ENCODE results near the gene FFAR2.

The FFAR2 gene

DNA sequence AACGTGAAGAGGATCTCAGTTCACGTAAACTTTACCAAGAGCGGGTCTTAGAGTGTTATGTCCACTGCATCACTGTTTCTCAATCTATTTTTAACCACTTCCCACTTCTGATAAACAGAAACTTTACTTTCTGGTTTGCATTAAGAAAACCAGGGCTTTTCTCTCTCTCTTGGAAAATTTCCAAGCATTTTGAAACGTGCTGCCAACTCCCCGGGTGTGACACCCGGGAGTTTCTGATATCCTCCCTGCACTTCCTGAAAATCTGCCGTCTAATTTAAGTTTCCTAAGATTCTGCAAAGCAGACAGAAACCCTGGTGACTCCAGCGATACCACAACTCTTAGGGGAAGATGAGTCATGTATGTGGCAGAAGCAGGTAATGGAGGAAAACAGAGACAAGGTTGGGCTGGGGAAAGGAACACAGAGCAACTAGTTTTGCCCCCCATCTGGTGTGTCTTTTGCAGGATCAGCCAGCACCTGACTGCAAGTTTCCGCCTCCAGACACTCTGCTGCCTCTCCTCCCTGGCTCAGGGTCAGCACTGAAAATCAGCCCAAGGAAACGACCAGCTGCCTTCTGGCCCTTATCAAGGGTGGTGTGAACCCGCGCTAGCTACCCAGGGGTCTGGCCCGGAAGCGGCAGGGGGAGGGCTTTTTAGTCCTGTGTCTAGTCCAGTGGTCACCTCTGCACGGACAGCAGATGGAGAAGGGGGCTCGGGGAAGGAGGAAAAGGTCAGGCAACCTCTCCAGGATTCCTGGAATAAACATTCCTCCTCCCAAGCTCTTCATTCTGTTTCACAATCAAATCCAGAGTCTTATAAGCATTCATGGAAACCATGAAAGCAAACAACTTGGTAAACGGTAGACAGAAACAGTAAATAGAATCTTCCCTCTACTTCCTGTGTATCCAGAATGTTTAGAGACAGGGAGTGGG, 11.3 kb upstream of the FFAR2 start:
- H3K27ac Mint-ChIP-seq = peak overlapping the region; percentile 84 to 91
- peaks cover 6 to 10% of the 10 kb centered on the region in 2 donors for H3K9me3 Mint-ChIP-seq
- H3K27me3 Mint-ChIP-seq = peaks cover 38% of the 10 kb centered on the region
- ATAC-seq (peak; percentile 96), DNase-seq (peak; percentile 34 to 54)
- H3K4me3 Mint-ChIP-seq = peak overlapping the region; percentile 72 to 73
- peaks cover 19% of the 10 kb centered on the region for H3K4me1 Mint-ChIP-seq

DNA sequence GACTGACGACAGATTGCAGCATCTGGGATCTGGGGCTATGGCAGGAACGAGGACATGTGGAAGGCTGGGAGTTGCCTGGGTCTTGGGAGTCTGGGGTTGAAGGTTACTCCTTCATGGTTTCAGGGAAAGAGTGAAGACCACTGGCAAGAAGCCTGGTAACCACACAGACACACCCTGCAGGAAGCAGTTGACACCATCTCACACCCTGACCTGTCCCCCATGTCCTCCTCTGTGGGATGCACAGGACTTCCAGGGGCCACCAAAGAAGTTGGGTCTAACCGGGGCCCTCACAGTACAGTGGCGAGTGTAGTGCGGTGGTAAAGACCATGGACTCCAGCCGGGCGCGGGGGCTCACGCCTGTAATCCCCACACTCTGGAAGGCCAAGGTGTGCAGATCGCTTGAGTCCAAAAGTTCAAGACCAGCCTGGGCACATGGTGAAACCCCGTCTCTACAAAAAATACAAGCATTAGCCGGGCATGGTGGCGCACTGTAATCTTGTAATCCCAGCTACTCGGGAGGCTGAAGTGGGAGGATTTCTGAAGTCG, 10.6 kb upstream of the FFAR2 start:
- peaks cover 32% of the 10 kb centered on the region for H3K27me3 Mint-ChIP-seq
- H3K9me3 Mint-ChIP-seq = peaks cover 0 to 3% of the 10 kb centered on the region in 2 donors
- H3K4me3 Mint-ChIP-seq = no peak overlapping the region
- peak overlapping the region in 1 of 2 donors; percentile 17 for H3K27ac Mint-ChIP-seq
- H3K4me1 Mint-ChIP-seq = peaks cover 19% of the 10 kb centered on the region
- DNase-seq = no peak
- ATAC-seq = no peak

DNA sequence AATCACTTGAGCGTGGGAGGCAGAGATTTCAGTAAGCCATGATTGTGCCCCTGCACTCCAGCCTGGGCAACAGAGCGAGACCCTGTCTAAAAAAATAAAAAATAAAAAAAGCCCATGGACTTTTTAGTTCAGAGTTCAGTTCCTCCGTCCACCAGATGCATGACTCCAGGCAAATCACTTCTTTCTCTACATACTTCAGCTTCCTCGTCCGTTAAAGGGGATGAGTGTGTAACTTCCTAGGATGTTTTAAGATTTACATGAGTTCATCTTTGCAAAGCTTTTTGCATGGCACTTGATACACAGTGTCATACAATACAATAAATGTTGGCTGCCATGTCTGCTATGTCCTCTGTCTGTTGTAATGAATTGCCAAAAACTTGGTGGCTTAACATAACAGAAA, 10.0 kb upstream of the FFAR2 start:
- Mint-ChIP-seq H3K4me3 (no peak overlapping the region), H3K4me1 (peaks cover 19% of the 10 kb centered on the region), H3K27me3 (peaks cover 25% of the 10 kb centered on the region), H3K9me3 (no peaks in the 10 kb centered on the region), H3K27ac (no peak overlapping the region)
- DNase-seq = no peak
- no peak for ATAC-seq

DNA sequence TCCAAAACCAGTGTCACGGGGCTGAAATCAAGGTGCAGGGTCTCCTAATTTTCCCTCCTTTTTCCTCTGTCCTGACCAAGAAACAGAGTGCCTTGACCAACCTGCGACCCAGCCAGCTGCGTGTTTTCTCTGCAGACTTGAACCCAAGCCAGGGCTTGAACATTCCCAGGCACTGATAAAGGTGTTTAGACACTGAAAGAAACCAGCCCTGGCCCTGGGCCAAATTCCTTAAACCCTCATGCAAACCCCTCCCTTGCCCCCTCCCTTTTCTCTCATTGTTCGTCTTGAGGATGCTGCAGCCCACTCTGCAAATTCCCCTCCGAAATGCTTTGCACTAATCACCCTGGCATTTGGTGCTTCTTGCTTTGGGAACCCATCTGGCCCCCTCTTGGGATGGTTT, 9.5 kb upstream of the FFAR2 start:
- Mint-ChIP-seq H3K4me1 (peaks cover 19% of the 10 kb centered on the region), H3K4me3 (no peak overlapping the region), H3K9me3 (no peaks in the 10 kb centered on the region), H3K27me3 (peaks cover 21% of the 10 kb centered on the region), H3K27ac (no peak overlapping the region)
- DNase-seq = no peak
- ATAC-seq = no peak

DNA sequence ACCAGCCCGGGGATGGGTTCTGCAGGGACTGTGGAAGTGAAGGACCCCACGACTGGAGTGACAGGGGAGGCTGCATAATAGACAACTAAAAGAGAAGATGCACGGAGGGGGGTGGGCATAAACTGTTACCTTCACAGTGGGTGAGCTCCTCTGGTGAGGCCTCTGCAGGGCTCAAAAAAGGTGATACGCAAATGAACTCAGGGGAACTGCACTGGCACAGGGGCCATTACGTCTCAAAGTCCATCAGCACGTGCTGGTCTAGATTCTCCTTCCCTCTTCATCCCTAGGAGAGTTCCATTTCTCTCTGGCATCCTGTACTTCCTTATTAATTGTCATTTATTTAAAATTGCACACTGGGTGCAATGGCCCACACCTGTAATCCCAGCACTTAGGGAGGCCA, 8.1 kb upstream of the FFAR2 start:
- Mint-ChIP-seq H3K4me1 (peaks cover 25% of the 10 kb centered on the region), H3K27ac (no peak overlapping the region), H3K4me3 (no peak overlapping the region), H3K9me3 (no peaks in the 10 kb centered on the region), H3K27me3 (peaks cover 13% of the 10 kb centered on the region)
- no peak for DNase-seq
- ATAC-seq = no peak

DNA sequence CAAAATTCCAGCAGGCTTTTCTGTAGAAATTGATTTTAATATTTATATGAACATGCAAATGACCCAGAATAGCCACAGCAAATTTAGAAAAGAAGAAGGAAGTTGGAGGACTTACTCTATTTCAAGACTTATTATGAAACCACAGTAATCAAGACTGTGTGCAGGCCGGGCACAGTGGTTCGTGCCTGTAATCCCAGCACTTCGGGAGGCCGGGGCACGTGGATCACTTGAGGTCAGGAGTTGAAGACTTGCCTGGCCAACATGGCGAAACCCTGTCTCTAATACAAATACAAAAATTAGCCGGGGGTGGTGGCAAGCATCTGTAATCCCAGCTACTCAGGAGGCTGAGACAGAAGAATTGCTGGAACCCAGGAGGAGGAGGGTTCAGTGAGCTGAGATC, 6.0 kb upstream of the FFAR2 start:
- Mint-ChIP-seq H3K9me3 (no peaks in the 10 kb centered on the region), H3K4me1 (peaks cover 27% of the 10 kb centered on the region), H3K27ac (no peak overlapping the region), H3K27me3 (peaks cover 34% of the 10 kb centered on the region), H3K4me3 (no peak overlapping the region)
- no peak for DNase-seq
- no peak for ATAC-seq

DNA sequence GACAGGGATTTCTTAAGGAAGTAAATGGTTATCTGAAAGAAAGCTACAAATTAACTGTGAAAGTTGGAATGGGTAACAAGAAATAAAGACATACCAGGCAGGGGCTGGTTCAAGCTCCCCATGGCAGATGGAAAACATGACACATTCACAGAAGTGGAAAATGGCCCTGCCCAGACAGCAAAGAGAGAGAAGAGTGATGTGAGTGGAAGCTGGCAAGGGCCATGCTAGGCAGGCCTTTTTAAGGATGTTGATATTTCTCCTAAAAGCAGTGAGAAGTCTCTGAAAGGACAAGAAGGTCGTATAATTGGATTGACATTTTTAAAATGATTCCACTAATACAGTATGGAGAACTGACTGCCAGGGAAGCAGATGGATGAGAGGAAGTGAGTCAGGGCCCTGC, 3.3 kb upstream of the FFAR2 start:
- Mint-ChIP-seq H3K27me3 (peaks cover 52% of the 10 kb centered on the region), H3K27ac (peak overlapping the region in 1 of 2 donors; percentile 8), H3K4me3 (no peak overlapping the region), H3K4me1 (peaks cover 46% of the 10 kb centered on the region), H3K9me3 (no peaks in the 10 kb centered on the region)
- DNase-seq (no peak), ATAC-seq (no peak)

DNA sequence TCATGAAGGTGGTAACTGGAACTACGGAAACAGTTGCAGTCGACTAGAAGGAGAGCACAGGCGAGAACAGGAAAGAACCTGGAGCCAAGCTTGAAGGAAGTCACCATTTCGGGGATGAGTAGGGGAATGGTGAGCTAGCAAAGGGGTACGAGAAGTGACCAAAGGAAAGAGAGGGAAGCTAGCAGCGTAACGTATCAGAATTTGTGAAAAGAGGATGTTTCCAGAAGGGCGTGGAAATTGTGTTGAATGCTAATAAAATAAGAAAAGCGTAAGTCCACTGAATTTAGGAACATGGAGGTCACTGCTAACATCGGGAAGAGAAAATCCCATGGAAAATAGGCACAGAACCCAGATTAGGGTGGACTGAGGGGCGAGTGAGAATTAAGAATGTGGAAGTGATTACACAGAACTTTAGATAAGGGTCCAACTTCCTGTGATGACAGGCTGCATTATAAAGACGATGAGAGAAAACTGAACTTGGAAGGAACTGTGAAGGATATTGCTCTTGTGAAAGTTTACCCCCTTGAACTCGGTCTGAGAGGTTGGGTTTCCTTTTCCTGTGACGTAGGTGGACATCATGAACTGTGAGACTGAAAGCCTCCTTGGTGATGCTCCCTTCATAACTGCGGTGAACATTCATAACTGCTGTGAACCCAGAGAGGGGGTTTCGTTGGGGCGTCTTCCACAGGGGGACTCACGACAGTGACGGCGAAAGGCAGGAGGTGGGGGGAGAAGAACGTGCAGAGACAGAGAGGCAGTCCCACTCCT, 2.0 kb upstream of the FFAR2 start:
- H3K4me3 Mint-ChIP-seq = peak overlapping the region; percentile 5 to 12
- H3K9me3 Mint-ChIP-seq = no peaks in the 10 kb centered on the region
- H3K27me3 Mint-ChIP-seq = peaks cover 61% of the 10 kb centered on the region
- peaks cover 58% of the 10 kb centered on the region for H3K4me1 Mint-ChIP-seq
- DNase-seq (peak in 1 of 2 donors; percentile 31), ATAC-seq (peak; percentile 94)
- peak overlapping the region in 1 of 2 donors; percentile 3 for H3K27ac Mint-ChIP-seq

DNA sequence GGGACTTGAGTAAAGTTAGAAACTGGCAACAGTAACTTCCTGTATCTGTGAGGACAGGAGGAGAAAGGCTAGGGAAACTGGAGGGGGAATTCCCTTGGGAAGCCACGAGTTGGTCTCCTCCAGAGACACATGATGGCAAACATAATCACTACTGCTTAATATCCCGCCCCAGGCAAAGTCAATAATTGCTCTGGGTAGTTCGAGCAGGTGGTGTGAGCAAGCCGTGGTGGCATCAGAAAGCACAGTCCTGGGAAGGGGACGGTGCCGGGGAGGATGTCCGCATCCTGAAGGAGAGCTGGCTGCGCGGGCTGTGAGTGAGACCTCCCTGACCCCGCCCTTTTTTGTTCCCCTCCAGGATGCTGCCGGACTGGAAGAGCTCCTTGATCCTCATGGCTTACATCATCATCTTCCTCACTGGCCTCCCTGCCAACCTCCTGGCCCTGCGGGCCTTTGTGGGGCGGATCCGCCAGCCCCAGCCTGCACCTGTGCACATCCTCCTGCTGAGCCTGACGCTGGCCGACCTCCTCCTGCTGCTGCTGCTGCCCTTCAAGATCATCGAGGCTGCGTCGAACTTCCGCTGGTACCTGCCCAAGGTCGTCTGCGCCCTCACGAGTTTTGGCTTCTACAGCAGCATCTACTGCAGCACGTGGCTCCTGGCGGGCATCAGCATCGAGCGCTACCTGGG, 1.4 kb downstream of the FFAR2 start:
- ATAC-seq (no peak), DNase-seq (no peak)
- H3K4me1 Mint-ChIP-seq = peaks cover 79% of the 10 kb centered on the region
- peaks cover 61% of the 10 kb centered on the region for H3K27me3 Mint-ChIP-seq
- H3K4me3 Mint-ChIP-seq = no peak overlapping the region
- no peaks in the 10 kb centered on the region for H3K9me3 Mint-ChIP-seq
- H3K27ac Mint-ChIP-seq = no peak overlapping the region

DNA sequence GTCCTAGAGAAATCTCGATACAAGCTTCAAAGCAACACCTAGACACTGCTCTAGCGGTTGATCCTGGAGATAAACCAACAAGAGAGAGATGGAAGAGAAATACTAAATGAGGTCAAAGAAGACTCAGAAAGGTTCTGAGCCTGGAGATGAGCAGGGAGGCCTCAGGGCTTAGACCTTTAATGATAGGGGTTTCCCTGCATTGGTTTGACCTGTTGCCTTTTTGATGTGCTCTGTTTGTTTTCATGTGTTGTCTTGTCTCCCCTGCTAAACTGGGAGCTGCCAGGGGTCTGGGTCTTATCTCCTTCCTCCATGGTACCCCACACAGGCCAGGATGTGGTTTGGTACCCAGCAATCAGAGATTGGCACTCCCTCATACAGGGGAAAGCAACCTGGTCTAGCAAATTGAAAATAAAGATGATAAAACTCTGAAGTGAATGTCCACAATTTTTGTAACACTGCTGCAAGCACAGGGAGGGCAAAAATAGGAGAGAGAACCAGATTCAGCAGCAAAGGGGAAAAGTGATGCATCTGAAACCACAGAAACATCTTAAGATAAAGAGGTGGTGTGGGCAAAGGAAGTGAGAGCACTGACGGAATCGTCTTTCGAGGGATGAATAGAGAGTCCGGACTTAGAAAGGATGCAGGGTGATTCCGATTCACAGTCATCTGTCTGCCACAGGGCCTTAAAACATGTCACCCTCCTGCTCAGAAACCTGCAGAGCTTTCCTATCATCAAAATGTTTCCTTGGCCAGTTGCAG, 3.5 kb downstream of the FFAR2 start:
- peaks cover 62% of the 10 kb centered on the region for H3K4me1 Mint-ChIP-seq
- peaks cover 42% of the 10 kb centered on the region for H3K27me3 Mint-ChIP-seq
- H3K4me3 Mint-ChIP-seq = peak overlapping the region; percentile 38 to 69
- ATAC-seq (peak; percentile 93), DNase-seq (peak; percentile 10 to 61)
- H3K27ac Mint-ChIP-seq = peak overlapping the region in 1 of 2 donors; percentile 64
- H3K9me3 Mint-ChIP-seq = no peaks in the 10 kb centered on the region

DNA sequence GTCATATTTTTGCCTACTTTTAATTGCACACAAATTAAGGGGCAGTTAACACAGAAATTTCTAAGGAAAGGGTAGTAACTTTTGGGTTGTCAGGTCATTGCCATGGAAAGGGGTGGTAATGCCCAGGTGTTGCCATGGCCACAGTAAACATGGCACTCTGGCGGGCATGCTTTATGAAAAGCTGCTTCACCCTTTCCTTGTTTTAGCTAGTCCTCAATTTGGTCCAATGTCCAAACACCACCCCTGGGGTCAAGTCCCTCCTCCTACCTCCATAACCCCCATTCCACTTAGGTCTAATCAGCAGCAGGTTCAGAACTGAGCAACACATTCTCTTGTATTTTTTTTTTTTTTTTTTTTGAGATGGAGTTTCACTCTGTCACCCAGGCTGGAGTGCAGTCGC, 6.6 kb downstream of the FFAR2 start:
- Mint-ChIP-seq H3K4me3 (no peak overlapping the region), H3K4me1 (peaks cover 44% of the 10 kb centered on the region), H3K27me3 (peaks cover 10% of the 10 kb centered on the region), H3K27ac (no peak overlapping the region), H3K9me3 (no peaks in the 10 kb centered on the region)
- DNase-seq (no peak), ATAC-seq (no peak)

DNA sequence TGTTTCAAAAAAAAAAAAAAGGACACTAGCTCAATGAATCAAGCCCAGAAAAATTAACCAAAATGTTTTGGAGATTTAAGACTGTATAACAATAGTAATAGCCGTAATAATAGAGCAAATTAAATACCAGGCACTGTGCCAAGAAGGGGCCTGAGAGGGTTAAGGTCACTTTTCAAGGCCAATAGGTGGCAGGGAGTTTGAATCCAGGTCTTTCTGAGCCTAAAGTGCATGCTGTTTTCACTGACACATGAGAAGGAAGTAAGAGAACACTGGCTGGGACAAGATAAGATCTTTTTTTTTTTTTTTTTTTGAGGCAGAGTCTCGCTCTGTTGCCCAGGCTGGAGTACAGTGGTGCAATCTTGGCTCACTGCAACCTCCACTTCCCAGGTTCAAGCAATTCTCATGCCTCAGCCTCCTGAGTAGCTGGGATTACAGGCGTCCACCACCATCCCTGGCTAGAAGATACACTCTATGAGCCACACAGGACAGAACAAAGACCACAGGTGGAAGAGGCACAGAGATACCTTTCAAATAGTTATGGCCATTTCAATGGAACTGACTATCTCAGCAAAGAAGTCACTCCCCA, 7.7 kb downstream of the FFAR2 start:
- peaks cover 36% of the 10 kb centered on the region for H3K4me1 Mint-ChIP-seq

DNA sequence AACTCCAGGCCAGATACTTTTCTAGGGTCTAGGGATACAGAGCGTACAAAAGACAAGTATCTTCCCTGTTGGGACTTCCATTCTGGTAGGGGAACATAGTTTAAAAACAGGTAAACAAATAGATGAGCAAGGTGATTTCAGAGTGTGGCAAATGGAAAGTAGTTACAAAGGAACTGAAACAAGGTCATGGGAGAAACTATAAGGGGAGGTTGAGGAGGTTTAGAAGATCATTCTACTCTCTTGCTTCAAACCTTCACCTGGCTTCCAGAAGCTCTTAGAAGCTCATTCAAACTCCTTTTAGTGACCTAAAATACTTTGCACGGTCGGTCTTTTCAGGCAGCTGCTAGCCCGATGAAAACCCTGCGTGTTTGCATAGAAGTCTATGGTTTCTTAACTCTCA, 9.1 kb downstream of the FFAR2 start:
- H3K27ac Mint-ChIP-seq = no peak overlapping the region
- ATAC-seq (no peak), DNase-seq (no peak)
- H3K9me3 Mint-ChIP-seq = no peaks in the 10 kb centered on the region
- H3K27me3 Mint-ChIP-seq = no peaks in the 10 kb centered on the region
- no peak overlapping the region for H3K4me3 Mint-ChIP-seq
- peaks cover 30% of the 10 kb centered on the region for H3K4me1 Mint-ChIP-seq

More for the DNA sequence above, 7.7 kb downstream of the FFAR2 start:
- DNase-seq (no peak), ATAC-seq (no peak)
- no peaks in the 10 kb centered on the region for H3K27me3 Mint-ChIP-seq
- H3K27ac Mint-ChIP-seq = peak overlapping the region in 1 of 2 donors; percentile 13
- H3K4me3 Mint-ChIP-seq = no peak overlapping the region
- no peaks in the 10 kb centered on the region for H3K9me3 Mint-ChIP-seq

DNA sequence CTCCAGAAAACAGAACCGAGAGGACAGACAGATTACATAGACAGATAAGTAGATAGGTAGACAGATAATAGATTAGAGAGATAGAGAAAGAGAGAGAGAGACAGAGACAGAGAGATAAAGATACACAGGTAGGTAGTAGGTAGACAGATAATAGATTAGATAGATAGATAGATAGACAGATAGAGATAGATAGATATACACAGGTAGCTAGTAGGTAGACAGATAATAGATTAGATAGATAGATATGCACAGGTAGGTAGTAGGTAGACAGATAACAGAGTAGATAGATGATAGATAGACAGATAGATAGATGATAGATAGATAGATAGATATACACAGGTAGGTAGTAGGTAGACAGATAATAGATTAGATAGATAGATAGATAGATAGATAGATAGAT, 10.1 kb downstream of the FFAR2 start:
- ATAC-seq = no peak
- Mint-ChIP-seq H3K27me3 (no peaks in the 10 kb centered on the region), H3K4me1 (peaks cover 30% of the 10 kb centered on the region), H3K9me3 (no peaks in the 10 kb centered on the region), H3K4me3 (no peak overlapping the region), H3K27ac (peak overlapping the region in 1 of 2 donors; percentile 70)
- DNase-seq = no peak
